Right hindlimb (tissue), 1 donor: Measurements from ENCODE around the gene HGFAC.

Experiments used
- DNase-seq: peaks from one replicate; pipeline ENCODE4 v3.0.0-alpha.2; 2018

HGFAC gene

DNA sequence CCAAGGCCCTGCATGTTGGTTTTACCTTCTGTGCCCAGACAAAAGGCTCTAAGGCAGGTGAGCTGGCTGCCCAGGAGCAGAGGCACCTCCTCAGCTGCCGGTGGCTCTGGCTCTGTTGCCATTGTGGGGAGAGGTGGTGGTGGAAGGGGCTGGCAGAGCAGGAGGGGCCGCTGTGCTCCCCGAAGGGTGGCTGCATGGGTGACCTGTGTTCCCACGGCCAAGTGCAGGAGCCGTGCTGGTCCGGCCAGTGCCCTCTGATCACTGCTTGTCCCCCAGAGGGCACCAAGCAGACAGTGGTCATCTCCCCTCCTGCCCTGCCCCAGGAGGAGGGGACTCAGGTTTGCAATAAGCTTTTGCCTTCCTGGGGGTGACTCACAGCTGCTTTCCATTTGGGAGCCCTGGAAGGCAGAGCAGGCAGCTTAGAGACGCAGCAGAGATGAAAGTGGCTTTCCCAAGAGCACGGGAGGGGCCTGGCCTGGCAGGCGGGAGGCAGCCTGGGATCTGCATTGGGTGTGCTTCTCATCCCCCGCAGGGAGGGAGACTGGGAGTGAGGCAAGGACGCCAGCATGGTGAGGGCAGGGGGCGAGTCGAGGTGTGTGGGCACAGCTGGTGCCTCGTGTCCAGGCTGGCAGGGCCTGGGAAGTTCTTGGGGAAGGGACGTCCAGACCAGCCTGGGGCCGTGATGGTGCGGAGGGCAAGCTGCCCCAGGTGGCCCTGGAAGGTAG, 50.1 kb downstream of the HGFAC start:
- DNase-seq, result no peak

DNA sequence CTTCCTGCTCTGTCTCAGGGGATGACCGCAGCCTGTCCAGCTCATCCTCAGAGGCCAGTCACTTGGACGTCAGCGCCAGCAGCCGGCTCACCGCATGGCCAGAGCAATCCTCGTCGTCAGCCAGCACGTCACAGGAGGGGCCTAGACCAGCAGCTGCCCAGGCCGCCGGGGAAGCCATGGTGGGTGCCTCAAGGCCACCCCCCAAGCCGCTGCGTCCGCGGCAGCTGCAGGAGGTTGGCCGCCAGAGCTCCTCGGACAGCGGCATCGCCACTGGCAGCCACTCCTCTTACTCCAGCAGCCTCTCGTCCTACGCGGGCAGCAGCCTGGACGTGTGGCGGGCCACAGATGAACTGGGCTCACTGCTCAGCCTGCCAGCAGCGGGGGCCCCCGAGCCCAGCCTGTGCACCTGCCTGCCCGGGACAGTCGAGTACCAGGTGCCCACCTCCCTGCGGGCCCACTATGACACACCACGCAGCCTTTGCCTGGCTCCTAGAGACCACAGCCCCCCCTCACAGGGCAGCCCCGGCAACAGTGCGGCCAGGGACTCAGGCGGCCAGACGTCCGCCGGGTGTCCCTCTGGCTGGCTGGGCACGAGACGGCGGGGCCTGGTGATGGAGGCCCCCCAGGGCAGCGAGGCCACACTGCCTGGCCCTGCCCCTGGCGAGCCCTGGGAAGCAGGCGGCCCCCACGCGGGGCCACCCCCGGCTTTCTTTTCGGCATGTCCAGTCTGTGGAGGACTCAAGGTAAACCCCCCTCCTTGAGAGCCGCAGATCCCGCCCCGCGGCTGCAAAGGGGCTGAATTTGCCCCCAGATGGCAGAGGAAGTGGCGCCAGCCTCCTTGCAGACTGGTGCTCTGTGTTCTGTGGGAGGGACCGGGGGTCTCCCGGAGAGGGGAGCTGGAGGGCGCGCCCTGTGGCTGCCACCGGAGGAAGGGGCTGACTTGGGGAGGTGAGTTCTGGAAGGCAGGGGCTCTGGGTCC, 51.3 kb downstream of the HGFAC start:
- no peak for DNase-seq

DNA sequence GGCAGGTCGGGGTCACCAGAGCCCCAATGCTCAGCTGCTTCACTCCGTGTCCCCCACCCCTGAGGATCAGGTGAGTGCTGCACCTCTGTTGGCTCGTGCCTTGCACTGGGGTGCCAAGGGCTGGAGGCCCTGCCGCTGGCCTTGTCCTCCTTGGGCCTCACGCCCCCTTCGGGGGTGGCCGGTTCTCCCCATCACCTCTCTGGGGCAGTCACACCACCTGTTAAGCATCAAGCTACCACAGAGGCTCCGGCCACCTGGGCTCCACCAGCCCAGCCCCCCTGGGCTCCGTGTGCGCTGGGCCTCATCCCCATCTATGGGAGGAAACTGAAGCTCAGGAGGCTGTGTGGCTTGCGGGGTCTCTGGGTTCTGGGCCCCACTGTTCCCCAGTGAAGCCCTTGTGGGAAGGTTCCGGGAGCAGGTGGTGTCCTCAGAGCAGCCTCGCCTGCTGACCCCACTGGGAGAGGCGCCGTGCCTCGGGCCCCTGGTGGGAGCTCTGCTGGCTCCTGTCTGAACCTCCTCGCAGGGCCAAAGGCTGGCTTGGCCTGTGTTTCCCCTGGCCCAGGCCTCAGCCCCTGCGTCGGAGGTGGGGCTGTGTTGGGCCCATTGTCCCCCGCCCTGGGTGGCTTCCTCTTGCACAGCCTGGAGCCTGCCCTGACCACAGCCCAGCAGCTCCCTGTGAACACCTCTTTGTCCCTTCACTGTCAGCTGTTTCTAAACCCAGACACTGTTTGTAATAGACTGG, 52.1 kb downstream of the HGFAC start:
- no peak for DNase-seq

DNA sequence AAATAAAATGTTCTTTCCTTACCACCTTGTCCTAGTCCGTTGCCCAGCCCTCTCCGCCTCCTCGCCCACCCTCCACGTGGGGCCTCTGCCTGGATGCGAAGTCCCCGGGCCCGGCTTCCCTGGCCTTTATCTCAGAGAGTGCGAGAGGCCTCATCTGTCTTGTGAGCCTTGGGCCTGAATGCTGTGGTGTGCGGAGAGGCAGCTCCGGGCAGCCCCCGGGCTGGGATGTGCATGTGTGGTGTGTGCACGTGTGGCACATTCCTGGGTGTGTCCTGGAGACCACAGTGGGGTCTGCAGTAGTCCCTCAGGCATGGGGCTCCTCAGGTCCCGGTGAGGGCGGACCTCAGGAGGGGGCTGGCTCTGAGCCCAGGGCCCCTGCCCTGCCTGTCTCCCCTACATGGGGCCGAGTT, 52.7 kb downstream of the HGFAC start:
- DNase-seq, result no peak

DNA sequence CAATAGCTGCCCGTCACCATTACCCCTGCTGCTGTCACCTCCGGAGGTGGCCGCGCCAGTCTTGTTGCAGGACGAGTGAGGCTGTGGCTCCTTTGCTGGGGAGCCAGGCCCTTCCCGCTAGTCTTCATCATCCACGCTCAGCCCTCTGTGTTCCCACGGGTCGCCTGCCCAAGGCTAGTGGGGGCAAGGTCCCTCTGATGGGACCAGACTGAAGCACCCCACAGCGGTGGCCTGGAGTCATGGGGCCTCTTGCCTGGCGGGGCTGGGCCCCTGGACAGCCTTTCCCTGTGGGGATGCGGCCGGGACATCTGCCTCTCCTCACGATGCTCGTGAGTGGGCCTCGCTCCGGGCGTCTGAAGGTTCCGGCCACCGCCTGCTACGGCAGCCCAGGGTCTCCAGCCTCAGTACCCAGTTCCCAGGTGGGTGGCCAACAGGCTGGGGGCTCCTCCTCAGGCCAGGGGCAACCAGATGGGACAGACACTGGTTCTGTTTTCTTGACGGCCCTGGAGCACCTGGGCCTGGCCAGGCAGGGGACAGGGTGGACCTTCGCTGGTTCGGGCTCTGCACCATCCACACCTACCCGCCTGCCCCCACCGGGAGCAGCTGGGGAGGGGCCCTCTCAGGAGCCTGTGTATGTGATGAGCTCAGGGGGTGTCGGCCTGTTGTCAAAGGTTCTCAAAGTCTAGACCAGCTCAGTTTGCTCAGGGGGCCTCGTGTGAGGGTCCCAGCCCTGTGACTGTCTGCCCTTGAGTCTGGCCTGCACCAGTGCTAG, 53.6 kb downstream of the HGFAC start:
- no peak for DNase-seq

DNA sequence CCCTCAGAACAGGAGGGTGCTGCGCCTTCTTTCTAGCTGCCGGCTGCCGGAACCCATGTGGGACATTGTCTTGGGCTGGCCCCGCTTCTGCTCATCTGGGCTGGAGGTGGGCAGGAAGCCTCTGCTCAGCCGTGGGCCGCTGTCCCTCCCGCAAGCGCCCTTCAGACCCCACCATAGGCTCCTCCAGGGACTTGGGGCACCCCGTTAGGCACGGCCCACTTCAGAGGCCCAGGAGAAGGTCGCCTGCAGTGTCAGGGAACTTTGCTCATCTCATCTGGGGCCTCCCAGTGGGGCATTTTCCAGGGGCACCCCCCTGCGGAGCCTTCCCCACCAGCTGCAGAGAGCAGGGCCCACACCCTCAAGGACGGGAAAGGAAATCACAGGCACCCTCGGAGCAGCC, 54.3 kb downstream of the HGFAC start:
- DNase-seq, result no peak

DNA sequence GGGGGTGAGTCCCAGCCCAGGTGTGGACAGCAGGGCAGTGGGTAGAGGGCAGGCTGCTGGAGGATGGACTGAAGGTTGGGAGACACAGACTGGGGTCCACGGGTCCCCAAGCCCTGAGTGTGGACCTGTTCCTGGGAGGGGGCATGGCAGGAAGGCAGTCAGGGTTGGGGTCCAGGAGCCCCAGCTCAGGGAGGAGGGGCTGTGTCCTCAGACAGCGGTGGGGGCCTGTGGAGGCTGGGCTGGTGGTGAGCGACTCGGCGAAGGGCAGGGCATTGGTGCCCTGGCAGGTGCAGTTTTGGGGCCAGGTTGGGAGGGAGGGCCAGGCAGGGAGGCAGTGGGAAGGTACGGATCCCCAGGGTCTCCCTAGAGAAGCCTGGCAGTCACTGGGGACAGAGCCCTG, 55.3 kb downstream of the HGFAC start:
- DNase-seq, result no peak

DNA sequence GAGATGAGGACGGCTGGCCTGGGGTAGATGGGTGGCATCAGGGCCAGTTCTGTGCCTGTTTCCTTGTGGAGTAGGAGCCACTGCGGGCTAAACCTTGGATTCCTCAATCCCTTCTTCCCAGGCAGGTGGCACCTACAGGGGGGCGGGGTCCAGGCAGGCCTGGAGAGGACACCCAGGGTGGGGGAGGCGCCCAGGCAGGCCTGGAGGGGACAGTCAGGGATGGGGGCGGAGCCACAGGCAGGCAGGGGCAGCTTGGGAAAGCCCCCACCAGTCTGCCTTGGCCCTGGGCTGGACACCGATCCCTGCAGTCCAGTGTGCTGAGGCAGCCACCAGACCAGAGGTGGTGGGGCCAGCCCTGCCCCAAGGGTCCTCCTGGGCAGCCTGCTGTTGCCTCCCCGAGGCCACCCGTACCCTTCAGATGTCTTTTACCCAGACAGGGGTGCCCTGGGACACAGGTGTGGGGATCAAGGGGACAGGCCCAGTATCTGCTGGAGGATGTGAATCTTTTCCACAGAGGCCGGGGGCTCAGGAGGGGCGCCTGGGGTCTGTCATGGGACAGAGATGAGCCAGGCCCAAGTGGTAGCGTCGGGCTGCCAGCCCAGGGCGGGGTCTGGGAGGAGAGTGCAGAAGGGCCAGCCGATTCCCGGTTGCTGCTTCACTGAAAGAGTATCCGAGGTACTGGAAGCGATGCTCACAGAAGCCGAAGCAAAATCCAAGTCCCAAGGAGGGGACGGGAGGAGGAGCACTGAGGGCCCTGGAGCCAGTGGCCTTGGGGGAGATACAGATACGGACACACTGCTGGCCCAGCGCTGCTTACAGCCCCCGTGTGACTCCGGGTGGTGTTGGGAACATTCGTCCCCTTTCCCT, 56.0 kb downstream of the HGFAC start:
- no peak for DNase-seq

DNA sequence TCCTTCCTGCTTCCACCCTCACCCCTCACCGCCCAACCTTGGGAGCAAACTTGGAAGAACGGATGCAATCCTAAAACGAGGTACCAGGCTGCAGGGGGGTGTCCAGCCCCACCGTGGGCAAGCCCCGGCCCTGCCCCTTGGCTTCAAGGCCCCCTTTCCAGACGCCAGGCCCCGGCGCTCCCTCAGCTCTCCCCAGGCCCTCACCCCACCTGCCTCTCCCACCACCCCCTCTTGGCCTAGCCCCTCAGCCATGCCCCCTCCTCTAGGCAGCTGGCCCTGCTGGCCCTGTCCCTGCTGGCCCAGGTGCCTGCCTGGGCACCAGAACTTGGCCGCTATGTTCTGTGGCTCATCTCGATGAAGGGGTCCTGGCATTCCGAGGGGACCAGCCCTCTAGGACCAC, 56.6 kb downstream of the HGFAC start:
- no peak for DNase-seq
